GM21447 (cell line): Measurements from ENCODE around the gene CR2.
"Not testable (repeated sequence)": the region's sequence is repeated elsewhere in the genome, so short reads cannot be mapped to it uniquely, and the experiment has no call there.

Source experiments
- ATAC-seq: cut with Tn5 transposase; IDR thresholded peaks from one replicate; pipeline ENCODE4 v1.9.1; 2021; ENCODE audit not compliant: unreplicated experiment

CR2 gene

GRCh38 chr1:207444514-207445217 is 9.5 kb upstream of the CR2 start:
- ATAC-seq = no peak

DNA sequence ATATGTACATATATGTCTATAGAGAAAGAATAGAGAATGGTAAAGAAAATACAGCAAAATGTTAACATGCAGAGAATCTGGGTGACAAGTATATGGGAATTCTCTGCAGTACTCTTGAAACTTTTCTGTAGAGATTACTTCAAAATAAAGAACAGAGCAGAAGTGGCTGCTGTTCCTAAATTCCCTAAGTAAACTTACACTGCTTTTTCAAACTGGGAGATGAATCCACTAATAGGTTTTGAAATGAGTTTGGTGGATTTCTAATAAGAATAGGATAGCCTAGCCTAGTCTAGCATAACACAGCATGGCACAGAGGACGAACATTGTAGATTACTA is 450 bp upstream of the CR2 start:
- ATAC-seq = no peak

DNA sequence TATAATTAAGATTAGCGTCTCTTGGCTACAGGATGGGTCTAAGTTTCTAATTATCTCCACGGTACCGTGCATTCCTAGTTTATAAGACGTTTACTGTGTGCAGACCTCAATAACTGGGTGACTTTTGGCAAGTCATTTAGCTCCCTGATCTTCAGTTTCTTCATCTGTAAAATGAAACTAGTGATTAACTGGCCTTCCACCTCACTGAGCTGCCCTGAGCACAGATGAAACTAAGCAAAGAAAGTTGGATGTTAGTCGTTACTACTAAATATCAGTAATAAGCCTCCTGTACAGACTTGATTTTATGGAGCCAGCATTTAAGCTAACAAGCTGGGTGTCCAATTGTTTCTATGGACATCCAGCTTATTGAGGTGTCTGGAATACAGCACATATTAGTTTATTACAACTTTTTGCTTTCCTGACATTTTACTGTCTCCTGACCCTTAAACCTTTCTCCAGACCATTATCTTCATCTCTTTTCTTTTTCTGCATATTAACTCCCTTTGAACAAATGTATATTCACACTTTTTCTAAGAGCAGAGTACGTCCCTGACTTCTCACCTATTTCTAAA is 1.1 kb downstream of the CR2 start:
- no peak for ATAC-seq

DNA sequence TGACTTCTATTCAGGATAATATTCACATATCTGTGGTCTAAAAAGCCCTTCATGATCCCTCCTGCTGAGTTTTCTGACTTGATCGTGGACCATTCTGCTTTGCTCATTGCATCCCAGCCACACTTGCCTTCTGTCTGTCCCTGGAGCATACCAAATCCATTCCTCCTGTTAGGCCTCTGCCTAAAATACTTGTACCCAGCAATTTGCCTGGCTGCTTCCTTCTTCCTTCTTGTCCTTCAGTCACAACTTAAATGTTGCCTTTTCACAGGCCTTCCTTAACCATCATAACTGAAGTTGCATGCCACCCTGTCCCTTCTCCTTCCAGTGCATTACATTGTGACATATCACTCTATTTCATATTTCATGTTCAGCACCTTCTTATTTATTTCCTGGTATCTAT is 4.3 kb downstream of the CR2 start:
- ATAC-seq = no peak

- ATAC-seq = no peak
Measured at GRCh38 chr1:207459008-207459407, 4.9 kb downstream of the CR2 start.

DNA sequence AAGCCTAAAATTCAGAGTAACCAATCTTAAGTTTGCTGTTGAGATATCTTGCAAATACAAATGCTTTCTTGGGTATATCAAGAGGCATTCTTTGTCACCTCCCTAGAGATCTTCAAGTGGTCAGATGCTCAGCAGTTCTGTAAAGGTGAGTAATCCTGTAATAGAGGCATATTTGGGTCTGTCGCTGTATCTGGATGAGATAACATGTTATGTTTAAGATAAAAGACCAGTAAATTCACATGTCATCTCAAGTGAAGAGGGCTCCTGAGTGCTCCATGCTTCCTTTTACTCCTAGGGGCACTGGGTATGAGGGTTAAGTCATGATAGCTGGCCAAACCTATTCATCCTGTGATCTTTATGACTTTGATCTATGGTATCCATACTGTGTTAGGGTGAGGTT is 7.5 kb downstream of the CR2 start:
- no peak for ATAC-seq

GRCh38 chr1:207462535-207462934 is 8.4 kb downstream of the CR2 start:
- no peak for ATAC-seq

GRCh38 chr1:207463021-207463420 is 8.9 kb downstream of the CR2 start:
- no peak for ATAC-seq

DNA sequence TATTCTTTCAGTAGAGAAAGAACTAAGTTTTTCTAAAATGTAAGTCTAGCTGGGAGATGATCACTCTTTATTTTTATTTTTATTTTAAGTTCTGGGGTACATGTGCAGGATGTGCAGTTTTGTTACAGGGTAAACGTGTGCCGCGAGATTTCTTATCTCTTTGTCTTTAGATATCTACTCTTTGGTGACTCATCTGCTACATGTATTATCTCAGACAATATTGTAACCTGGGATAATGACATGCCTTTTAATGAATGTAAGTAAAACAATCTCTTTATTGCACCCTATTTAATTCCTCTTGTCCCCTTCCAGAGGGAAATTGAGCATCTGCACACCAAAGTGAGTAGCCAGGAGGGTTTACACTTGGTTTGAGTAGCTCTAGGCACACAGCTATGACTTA is 9.4 kb downstream of the CR2 start:
- no peak for ATAC-seq

GRCh38 chr1:207470927-207471326 is 16.8 kb downstream of the CR2 start:
- ATAC-seq = no peak

- no peak for ATAC-seq
Measured at GRCh38 chr1:207474210-207474609, 20.1 kb downstream of the CR2 start.

DNA sequence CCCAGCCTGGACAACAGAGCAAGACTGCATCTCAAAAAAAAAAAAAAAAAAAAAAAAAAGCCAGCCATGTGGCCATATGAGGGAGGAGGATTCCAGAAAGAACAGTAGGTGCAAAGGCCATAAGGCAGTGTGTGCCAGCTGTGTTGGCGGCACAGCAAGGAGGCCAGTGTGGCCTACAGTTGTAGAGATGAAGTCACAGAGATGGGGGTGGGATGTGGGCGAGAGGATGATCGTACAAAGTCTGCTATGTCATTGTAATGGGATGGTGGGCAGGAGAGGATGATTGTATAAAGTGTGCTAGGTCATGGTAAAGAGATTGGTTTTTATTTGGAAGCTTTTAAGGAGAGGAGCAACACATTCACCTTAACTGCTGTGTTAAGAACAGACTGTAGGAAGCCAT is 32.1 kb downstream of the CR2 start:
- ATAC-seq = no peak

GRCh38 chr1:207487636-207488035 is 33.5 kb downstream of the CR2 start:
- no peak for ATAC-seq

GRCh38 chr1:207493212-207493611 is 39.1 kb downstream of the CR2 start:
- no peak for ATAC-seq

GRCh38 chr1:207494171-207494570 is 40.0 kb downstream of the CR2 start:
- no peak for ATAC-seq

DNA sequence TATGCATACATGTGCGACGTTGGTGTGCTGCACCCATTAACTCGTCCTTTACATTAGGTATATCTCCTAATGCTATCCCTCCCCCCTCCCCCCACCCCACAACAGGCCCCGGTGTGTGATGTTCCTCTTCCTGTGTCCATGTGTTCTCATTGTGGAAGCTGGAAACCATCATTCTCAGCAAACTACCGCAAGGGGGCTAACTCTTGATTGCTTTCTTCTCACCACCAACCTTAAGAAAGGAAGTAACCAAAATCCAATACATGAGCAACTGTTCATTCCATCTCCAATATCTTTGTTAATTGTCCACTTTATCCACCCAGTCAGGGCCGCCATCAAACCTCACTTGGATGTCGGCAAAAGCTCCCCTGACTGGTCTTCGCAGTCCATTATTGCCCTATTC is 41.2 kb downstream of the CR2 start:
- not testable (repeated sequence) for ATAC-seq

- ATAC-seq = peak; percentile 47
Measured at GRCh38 chr1:207495801-207496792, 42.0 kb downstream of the CR2 start, which contains the start of gene CR1. Gene CR1 (plus strand): TSS chr1:207496157. CDS start chr1:207496268, 111 bp downstream.

GRCh38 chr1:207497941-207498340 is 43.8 kb downstream of the CR2 start:
- ATAC-seq = no peak

DNA sequence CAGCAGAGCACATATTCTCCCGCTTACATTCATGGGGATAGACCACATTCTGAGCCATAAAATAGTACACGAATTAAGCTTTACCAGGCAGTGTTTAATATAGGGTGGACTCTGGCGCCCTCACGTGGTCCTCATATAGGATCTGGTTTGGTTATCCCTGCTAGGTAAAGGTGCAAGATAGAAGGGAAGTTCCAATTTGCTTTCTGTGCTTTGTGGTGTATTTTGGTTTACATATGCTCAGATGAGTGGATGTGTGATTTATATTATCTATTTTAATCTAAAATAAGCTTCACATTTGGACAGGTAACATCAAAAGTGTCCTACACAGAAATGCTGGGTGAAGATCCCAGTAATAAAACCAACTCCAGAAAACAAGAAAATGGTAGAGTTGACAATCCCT is 45.4 kb downstream of the CR2 start:
- ATAC-seq = peak; percentile 38

GRCh38 chr1:207500306-207500705 is 46.2 kb downstream of the CR2 start:
- no peak for ATAC-seq

- ATAC-seq = no peak
Measured at GRCh38 chr1:207501071-207501470, 46.9 kb downstream of the CR2 start.

GRCh38 chr1:207502726-207503125 is 48.6 kb downstream of the CR2 start:
- no peak for ATAC-seq
